ENCODE measurements around the gene NSUN4.

The NSUN4 gene

DNA sequence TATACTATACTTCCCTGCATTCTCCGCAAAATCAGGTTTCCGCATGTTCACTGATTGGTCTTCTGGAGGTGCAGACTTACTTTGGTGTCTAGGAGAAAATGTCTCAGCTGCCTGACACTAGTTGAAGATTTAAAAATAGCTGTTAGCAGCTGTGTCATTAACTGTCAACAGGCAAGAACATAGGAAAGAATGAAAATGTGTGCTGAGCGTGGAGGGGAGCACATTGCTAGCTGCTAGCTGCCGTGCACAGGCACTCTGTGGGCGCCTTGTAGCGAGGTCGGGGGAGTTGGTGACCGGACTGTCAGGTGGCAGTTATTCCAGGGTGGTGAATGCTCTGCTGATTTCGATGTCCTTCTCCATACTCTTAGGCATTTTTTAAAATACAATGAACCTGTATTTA lies 58.7 kb downstream of the NSUN4 start:
- DNase-seq (ENCODE audit: low read depth), result no peak
- TF ChIP-seq, protein P1, sequence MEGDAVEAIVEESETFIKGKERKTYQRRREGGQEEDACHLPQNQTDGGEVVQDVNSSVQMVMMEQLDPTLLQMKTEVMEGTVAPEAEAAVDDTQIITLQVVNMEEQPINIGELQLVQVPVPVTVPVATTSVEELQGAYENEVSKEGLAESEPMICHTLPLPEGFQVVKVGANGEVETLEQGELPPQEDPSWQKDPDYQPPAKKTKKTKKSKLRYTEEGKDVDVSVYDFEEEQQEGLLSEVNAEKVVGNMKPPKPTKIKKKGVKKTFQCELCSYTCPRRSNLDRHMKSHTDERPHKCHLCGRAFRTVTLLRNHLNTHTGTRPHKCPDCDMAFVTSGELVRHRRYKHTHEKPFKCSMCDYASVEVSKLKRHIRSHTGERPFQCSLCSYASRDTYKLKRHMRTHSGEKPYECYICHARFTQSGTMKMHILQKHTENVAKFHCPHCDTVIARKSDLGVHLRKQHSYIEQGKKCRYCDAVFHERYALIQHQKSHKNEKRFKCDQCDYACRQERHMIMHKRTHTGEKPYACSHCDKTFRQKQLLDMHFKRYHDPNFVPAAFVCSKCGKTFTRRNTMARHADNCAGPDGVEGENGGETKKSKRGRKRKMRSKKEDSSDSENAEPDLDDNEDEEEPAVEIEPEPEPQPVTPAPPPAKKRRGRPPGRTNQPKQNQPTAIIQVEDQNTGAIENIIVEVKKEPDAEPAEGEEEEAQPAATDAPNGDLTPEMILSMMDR (IDR thresholded peaks at IDR 0.05; ENCODE audit: low read depth, low read length, missing control alignments), result no peak
- H3K4me3 ChIP-seq (ENCODE audit: low read depth, low read length), result no peak overlapping the region

DNA sequence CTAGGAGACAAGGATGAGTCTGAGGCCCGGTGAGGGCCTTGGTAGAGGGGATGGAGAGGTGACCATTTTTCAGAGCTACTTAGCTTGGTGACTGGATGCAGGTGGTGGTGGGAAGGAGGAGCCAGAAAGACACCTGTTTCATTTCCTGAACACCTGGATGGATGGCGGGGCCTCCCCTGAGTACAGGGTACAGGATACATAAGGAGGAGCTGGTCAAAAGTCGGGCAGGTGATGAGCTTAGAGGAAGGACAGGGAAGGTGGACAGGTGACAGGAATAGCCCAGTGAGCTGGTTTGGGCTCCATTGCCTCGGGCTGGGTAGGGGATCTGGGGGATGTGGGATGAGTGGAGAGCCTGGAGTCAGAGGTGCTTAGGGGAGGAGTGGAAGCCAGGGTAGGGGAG lies 59.8 kb downstream of the NSUN4 start:
- no peak for DNase-seq (ENCODE audit: low read depth)

DNA sequence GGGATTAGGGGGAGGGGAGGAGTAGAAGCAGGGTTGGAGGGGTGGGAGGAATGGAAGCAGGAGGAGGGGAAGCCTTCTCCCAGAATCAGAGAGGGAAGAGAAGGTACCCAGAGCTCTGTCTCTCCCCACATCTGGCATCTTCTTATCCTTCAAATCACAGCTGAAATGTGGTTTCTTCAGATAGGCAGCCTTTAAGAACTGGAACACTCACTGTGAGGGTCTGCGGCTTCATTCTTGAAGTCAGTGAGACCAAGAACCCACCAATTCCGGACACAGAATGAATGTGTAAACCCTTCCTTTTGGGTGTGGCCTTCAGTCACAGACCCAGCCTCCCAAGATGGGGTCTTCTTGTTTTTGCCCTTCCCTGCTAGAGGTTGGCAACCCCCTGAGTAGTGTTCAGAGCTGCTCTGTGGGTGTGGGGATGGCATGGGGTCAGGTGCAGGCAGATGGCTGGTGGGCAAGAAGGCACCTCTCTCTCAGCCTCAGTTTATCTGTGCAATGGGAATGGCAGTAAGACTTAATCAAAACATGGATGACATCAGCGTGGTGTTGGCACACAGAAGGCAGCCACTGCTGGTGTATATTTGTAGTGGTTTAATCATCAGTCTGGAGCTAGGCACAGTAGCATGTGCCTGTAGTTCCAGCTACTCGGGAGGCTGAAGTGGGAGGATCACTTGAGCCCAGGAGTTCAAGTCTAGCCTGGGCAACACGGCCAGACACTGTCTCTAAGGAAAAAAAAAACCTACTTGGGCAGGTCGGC lies 60.7 kb downstream of the NSUN4 start:
- TF ChIP-seq, protein P1 (IDR thresholded peaks at IDR 0.05; ENCODE audit: low read depth, low read length, missing control alignments), result no peak
- no peak overlapping the region for H3K4me3 ChIP-seq (ENCODE audit: low read depth, low read length)
- no peak for DNase-seq (ENCODE audit: low read depth)

More for the DNA sequence above, 59.8 kb downstream of the NSUN4 start:
- H3K4me3 ChIP-seq (ENCODE audit: low read depth, low read length), result no peak overlapping the region
- TF ChIP-seq, protein P1 (IDR thresholded peaks at IDR 0.05; ENCODE audit: low read depth, low read length, missing control alignments), result no peak

DNA sequence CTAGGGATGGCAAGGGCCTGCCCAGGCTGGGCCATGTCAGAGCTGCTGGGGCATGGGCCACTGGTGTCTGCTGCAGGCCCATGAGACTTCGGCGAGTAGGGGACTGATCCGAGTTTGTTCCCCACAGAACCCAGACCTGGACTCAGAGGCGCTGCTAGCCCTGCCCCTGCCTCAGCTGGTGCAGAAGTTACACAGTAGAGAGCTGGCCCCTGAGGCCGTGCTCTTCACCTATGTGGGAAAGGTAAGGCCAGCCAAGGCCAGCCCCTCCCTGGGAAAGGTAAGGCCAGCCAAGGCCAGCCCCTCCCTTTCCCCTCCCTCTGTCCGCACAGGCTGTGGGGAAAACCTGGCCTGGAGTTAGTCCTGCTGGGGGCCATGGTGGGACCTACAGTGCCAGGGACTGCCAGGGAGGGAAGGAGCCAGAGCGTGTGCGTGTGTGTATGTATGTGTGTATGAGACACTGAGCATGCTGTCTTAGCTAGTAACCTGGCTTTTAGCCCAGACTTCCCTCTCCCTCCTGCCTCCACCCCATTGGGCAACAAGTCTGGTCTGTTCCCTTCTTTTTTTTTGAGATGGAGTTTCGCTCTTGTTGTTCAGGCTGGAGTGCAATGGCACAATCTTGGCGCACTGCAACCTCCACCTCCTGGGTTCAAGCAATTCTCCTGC lies 61.5 kb downstream of the NSUN4 start:
- TF ChIP-seq, protein P1 (IDR thresholded peaks at IDR 0.05; ENCODE audit: low read depth, low read length, missing control alignments), result no peak
- H3K4me3 ChIP-seq (ENCODE audit: low read depth, low read length), result no peak overlapping the region
- no peak for DNase-seq (ENCODE audit: low read depth)

DNA sequence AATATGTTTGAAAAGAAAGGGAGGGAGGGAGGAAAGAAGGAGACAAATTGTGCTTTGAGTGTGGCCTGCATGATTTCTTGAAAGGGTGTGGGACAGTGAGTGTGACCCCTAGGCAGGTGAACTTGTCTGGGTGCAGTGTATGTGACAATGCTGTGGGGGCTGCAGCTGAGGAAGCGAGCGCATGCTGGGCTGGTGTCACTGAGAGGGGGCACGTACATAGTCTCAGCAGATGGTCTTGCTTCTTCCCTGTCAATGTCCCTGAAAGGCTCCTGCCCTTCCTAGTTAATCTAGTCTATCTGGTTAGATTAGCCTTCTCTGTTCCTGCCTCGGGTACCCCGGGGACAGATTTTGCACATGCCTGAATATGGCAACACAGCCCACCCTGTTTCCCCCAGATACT lies 63.3 kb downstream of the NSUN4 start:
- no peak overlapping the region for H3K4me3 ChIP-seq (ENCODE audit: low read depth, low read length)
- TF ChIP-seq, protein P1 (IDR thresholded peaks at IDR 0.05; ENCODE audit: low read depth, low read length, missing control alignments), result no peak
- no peak for DNase-seq (ENCODE audit: low read depth)

DNA sequence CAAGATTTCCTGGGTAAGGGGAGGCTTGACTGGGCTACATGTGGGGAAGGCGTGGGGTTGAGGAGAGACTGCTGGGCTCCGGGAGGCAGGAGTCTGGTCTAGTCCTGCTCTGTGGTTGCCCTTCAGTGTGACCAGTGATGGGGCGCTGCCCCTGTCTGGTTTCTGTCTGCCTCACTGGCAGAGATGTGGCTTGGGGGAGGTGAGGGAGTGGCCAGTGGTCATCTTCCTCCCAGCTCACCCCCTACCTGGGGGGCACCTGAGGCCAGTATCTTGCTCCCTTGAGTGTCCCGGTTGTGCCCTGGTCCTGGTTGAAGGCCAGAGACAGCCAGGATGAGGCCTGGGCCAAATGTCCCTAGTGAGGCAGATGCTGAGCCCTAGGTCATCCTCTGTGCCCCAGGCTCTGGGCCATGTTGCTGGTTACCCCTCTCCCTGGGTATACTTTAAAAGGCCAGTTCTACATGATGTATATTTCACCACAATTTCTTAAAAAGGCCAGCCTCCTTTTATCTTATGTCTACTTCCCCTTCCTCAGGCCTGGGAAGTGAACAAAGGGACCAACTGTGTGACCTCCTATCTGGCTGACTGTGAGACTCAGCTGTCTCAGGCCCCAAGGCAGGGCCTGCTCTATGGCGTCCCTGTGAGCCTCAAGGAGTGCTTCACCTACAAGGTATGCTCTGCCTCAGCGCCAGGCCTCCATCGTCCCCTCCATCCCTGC lies 64.0 kb downstream of the NSUN4 start:
- TF ChIP-seq, protein P1 (IDR thresholded peaks at IDR 0.05; ENCODE audit: low read depth, low read length, missing control alignments), result no peak
- DNase-seq (ENCODE audit: low read depth), result no peak
- no peak overlapping the region for H3K4me3 ChIP-seq (ENCODE audit: low read depth, low read length)

All from GM12864 (cell line).